ENCODE results near the gene UBE2O.

GRCh38 chr17:76399175-76400172 is 53.5 kb downstream of the UBE2O start:
- TF ChIP-seq CTCF (IDR thresholded peaks at IDR 0.05; ENCODE audit: borderline replicate concordance, extremely low read depth, low read length, poor library complexity, severe bottlenecking) (no peak), EZH2 (IDR thresholded peaks at IDR 0.05; ENCODE audit: borderline replicate concordance, low read depth, low read length, severe bottlenecking) (no peak)
